Effector memory CD8-positive, alpha-beta T cell (primary cell): ENCODE data around the gene ESPN.
"Not testable (repeated sequence)": the region's sequence is repeated elsewhere in the genome, so short reads cannot be mapped to it uniquely, and the experiment has no call there.

Source experiments
- ATAC-seq: fragments of 150-1000 bp; cut with Tn5 transposase; replicated peaks from 2 replicates; pipeline ENCODE4 v1.10.0; 2021; ENCODE audit warnings: mild to moderate bottlenecking, moderate library complexity
- DNase-seq, 3 experiments: peaks; one replicate each; pipeline ENCODE4 v3.0.0; 2021
- H3K27ac Mint-ChIP-seq, 2 donors: one replicate each; pipeline ENCODE4 v1.8.0; 2022; ENCODE audit warnings: mild to moderate bottlenecking in 2 of 2, mixed read lengths in 2 of 2, moderate library complexity in 2 of 2
- H3K27me3 Mint-ChIP-seq, 2 donors: one replicate each; pipeline ENCODE4 v1.8.0; 2022; ENCODE audit warnings: mixed read lengths in 2 of 2
- H3K36me3 Mint-ChIP-seq: one replicate; pipeline ENCODE4 v1.8.0; 2022; ENCODE audit warnings: mild to moderate bottlenecking, moderate library complexity, mixed read lengths; ENCODE audit not compliant: insufficient read depth
- H3K4me1 Mint-ChIP-seq, 2 donors: one replicate each; pipeline ENCODE4 v1.8.0; 2022; ENCODE audit warnings: low read depth in 2 of 2, mixed read lengths in 2 of 2
- H3K4me3 Mint-ChIP-seq, 2 donors: one replicate each; pipeline ENCODE4 v1.8.0; 2022; ENCODE audit warnings: mild to moderate bottlenecking in 2 of 2, mixed read lengths in 2 of 2, moderate library complexity in 2 of 2
- H3K9me3 Mint-ChIP-seq, 2 donors: one replicate each; pipeline ENCODE4 v1.8.0; 2022; ENCODE audit warnings: mixed read lengths in 2 of 2

ESPN gene

DNA sequence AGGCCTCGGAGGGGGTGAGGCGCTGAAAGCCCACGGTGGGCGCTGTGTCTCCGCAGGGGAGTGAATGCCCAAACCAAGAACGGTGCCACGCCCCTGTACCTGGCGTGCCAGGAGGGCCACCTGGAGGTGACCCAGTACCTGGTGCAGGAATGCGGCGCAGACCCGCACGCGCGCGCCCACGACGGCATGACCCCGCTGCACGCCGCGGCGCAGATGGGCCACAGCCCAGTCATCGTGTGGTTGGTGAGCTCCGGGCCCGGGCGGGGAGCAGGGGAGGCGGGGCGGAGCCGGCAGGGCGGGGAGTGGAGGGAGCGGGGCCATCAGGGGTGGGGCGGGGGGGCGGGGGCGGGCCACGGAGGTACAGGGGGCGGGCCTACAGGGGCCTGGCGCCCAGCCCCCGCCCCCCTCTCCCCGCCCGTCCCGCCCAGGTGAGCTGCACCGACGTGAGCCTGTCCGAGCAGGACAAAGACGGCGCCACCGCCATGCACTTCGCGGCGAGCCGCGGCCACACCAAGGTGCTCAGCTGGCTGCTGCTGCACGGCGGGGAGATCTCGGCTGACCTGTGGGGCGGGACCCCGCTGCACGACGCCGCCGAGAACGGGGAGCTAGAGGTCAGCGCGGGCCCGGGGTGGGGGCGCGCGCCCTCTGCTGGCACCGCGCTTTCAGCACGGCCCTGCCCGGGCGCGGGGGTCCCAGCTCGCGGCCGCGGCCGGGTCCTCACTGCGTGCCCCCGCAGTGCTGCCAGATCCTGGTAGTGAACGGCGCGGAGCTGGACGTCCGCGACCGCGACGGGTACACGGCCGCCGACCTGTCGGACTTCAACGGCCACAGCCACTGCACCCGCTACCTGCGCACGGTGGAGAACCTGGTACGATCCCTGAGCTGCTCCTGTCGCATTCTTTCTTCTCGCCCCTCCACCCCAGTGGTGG lies 15.9 kb downstream of the ESPN start:
- Mint-ChIP-seq H3K4me3 (peak overlapping the region; percentile 58 to 68), H3K36me3 (no peaks in the 10 kb centered on the region), H3K4me1 (peaks cover 16 to 18% of the 10 kb centered on the region in 2 donors), H3K27ac (no peak overlapping the region), H3K27me3 (peaks cover 35 to 56% of the 10 kb centered on the region in 2 donors), H3K9me3 (no peaks in the 10 kb centered on the region)
- DNase-seq (peak; percentile 58 to 71 (median 70)), ATAC-seq (peak; percentile 94)

DNA sequence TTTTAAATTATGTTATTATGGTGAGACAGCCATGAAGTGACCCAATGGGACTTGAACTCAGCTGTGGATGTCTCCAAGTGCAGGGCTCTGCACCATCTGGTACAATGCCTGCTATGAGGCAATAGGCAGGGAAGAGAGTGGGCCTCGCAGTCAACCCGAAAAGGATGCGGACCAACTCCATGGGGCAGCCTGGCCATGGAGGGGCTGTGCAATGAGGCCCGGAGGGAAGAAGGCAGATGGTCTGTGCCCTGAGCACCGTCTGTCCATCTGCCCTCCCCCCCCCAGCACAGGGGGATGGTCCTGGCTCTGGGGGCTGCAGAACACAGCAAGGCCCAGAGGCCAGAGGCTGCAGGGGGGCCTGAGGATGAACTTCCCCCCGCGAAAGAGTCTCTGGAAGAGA lies 17.0 kb downstream of the ESPN start:
- Mint-ChIP-seq H3K27ac (no peak overlapping the region), H3K4me1 (peaks cover 18 to 21% of the 10 kb centered on the region in 2 donors), H3K27me3 (peaks cover 45 to 67% of the 10 kb centered on the region in 2 donors), H3K4me3 (peak overlapping the region; percentile 35 to 55), H3K36me3 (peaks cover 3% of the 10 kb centered on the region), H3K9me3 (no peaks in the 10 kb centered on the region)
- no peak for DNase-seq
- ATAC-seq: no peak

DNA sequence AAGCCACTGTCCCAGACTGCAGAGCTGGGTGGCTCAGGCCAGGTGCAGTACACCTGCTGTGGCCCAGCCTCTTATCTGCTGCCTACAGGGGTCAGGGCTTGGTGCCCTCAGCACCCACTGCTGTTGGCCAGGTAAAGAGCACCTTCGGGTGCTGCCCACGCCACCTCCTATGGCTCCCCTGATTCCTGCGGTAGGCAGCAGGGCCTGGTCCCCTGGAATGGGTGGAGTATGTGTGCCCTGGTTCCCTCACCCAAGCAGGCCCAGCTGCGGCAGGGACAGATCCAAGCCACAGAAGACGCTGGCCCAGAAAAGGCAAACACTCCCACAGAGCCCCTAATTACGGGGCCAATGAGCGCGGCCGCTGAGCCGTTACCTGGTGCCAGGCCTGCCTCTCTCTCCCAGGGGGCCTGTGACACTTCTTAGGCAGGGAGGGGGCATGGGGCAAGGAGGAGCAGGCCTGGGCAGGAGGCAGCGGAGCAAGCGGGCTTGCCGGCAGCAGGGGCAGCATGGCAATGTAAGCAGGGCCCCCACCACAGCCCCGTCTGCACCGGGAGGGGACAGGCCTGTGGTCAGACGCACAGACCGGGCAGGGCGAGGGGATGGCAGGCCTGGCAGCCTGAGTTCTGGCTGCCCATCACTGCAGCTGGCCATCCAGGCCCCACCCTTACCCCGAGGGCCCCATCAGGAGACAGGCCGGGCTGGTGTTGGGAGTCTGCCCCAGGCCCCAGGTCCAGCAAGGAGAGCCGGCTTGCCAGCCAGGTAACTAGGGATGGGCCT lies 19.0 kb downstream of the ESPN start:
- no peak overlapping the region for H3K4me3 Mint-ChIP-seq
- H3K27ac Mint-ChIP-seq: no peak overlapping the region
- DNase-seq (no peak), ATAC-seq (no peak)
- no peaks in the 10 kb centered on the region for H3K9me3 Mint-ChIP-seq
- H3K4me1 Mint-ChIP-seq: peaks cover 10 to 21% of the 10 kb centered on the region in 2 donors
- peaks cover 36 to 64% of the 10 kb centered on the region in 2 donors for H3K27me3 Mint-ChIP-seq
- H3K36me3 Mint-ChIP-seq: peaks cover 3% of the 10 kb centered on the region

DNA sequence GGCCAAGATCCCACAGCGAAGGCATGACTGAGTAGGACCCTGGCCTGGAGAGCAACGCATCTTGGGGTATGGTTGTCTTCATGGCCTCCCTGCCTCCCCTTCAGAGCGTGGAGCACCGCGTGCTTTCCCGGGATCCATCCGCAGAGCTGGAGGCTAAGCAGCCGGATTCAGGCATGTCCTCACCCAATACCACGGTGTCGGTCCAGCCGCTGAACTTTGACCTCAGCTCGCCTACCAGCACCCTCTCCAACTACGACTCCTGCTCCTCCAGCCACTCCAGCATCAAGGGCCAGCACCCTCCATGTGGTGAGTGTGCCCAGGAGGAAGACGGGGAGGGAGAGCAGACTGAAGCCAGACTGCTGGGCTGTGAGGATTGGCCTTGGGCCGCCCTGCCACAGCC lies 19.8 kb downstream of the ESPN start:
- peaks cover 38 to 67% of the 10 kb centered on the region in 2 donors for H3K27me3 Mint-ChIP-seq
- ATAC-seq (no peak), DNase-seq (no peak)
- no peak overlapping the region for H3K4me3 Mint-ChIP-seq
- no peak overlapping the region for H3K27ac Mint-ChIP-seq
- peaks cover 14 to 24% of the 10 kb centered on the region in 2 donors for H3K4me1 Mint-ChIP-seq
- H3K9me3 Mint-ChIP-seq: no peaks in the 10 kb centered on the region
- H3K36me3 Mint-ChIP-seq: peaks cover 5% of the 10 kb centered on the region

DNA sequence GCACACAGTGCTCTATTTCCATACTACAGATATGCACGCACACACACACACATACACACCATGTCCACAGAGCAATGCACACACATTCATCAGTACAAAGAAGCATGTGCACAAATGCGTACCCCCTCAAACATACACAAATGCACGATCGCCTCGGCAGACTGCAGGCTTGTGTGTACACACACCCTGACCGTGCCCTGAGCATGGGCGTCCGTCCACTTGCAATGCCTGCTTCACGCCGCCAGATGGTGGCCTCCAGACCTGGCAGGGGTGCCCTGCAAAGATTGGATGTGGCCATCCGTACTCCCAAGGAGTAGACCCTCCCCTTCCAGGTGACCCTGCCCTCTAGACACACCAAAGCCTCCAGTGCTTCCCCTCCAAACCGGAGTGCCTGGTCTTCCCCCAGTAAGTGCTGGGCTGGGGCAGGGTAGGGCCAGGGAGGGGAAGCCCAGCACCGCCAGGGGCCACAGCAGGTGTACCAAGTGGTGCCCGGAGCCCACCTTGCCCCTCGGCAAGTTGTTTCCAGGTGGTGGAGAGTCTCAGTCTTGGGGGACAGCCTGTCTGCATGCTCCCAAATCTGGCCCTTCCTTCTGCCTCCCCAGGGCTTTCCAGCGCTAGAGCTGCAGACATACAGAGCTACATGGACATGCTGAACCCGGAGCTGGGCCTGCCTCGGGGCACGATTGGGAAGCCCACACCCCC lies 20.6 kb downstream of the ESPN start:
- Mint-ChIP-seq H3K4me3 (no peak overlapping the region), H3K27me3 (peaks cover 43 to 70% of the 10 kb centered on the region in 2 donors), H3K27ac (no peak overlapping the region), H3K36me3 (peaks cover 5% of the 10 kb centered on the region), H3K9me3 (no peaks in the 10 kb centered on the region), H3K4me1 (peaks cover 14 to 27% of the 10 kb centered on the region in 2 donors)
- DNase-seq: no peak
- no peak for ATAC-seq

DNA sequence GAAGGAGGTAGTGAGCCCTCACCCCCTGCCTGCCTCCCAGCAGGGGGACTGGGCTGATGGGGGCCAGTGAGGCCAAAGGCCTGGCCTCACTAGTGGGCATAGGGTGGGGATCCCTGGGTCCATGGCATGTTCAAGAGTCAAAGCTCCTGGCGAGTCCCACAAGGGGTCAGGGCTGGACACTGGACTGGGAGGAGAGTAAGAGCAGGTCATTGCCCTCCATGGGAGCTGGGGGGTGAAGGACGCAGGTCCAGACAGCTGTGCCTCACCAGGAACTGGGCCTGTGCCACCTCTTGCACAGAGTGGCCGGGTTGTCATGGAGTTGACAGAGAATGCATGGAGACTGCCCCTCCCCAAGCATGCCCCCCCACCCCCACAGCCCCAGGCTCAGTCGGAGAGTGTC lies 21.4 kb downstream of the ESPN start:
- not testable (repeated sequence) for ATAC-seq, H3K36me3 Mint-ChIP-seq, DNase-seq, H3K9me3 Mint-ChIP-seq, H3K27ac Mint-ChIP-seq
- peak overlapping the region; percentile 58 to 69 for H3K4me3 Mint-ChIP-seq
- peaks cover 14 to 28% of the 10 kb centered on the region in 2 donors for H3K4me1 Mint-ChIP-seq
- H3K27me3 Mint-ChIP-seq: peaks cover 49 to 76% of the 10 kb centered on the region in 2 donors

DNA sequence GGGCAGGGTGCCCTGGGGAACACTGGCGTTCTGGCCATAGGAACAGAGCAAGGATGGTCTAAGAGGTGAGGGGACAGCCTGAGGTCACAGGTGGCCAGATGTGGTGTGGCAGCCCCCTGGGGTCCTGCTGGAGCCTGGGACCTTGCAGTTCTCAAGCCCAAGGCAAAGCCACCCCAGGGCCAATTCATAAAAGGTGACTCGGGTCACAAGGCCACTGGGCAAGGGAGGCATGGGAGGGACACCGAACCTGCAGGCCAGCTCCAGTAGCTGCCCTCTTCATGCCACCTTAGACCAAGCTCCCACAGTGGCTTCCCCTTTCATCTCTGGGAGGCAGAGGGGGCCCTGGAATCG lies 22.1 kb downstream of the ESPN start:
- no peaks in the 10 kb centered on the region for H3K9me3 Mint-ChIP-seq
- peaks cover 14 to 26% of the 10 kb centered on the region in 2 donors for H3K4me1 Mint-ChIP-seq
- H3K36me3 Mint-ChIP-seq: peaks cover 5% of the 10 kb centered on the region
- peaks cover 45 to 74% of the 10 kb centered on the region in 2 donors for H3K27me3 Mint-ChIP-seq
- no peak overlapping the region for H3K27ac Mint-ChIP-seq
- ATAC-seq (no peak), DNase-seq (no peak)
- H3K4me3 Mint-ChIP-seq: peak overlapping the region; percentile 58 to 69

DNA sequence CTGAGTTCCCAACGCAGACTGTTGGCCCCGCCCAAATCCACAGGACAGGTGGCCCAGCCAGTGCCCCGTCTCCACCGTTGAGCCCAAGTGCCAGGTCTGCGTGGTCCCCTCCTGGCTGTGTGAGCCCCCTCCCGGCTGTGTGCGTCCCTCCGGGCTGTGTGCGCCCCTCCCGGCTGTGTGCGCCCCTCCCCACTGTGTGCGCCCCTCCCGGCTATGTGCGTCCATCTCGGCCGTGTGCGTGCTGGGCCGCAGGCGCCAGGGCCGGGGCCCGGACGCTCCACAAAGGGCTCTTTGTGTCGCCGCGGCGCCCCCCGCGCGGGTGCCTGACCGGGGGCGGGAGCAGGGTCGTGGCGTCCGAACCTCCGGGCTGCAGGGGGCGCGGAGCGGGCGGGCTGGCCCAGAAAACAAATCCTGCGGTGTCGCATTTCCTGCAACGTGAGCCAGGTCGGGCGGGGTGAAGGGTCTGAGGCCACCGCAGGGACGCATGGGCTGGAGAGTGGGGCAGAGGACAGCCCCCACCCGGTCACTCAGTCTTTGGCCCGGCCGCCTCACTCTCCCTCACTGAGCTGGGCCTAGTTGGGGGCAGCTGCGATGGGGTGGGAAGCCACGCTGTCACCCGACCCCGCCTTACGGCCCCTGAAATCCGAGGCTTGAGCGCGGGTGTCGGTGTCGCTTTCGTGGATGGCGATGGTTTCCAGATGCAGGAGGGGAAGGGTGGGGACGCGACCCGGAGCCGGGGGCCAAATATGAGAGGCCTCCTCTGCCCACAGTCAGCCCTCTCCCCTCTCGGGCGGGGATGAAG lies 22.6 kb downstream of the ESPN start:
- DNase-seq (no peak), ATAC-seq (peak; percentile 11)
- peak overlapping the region; percentile 62 to 69 for H3K4me3 Mint-ChIP-seq

DNA sequence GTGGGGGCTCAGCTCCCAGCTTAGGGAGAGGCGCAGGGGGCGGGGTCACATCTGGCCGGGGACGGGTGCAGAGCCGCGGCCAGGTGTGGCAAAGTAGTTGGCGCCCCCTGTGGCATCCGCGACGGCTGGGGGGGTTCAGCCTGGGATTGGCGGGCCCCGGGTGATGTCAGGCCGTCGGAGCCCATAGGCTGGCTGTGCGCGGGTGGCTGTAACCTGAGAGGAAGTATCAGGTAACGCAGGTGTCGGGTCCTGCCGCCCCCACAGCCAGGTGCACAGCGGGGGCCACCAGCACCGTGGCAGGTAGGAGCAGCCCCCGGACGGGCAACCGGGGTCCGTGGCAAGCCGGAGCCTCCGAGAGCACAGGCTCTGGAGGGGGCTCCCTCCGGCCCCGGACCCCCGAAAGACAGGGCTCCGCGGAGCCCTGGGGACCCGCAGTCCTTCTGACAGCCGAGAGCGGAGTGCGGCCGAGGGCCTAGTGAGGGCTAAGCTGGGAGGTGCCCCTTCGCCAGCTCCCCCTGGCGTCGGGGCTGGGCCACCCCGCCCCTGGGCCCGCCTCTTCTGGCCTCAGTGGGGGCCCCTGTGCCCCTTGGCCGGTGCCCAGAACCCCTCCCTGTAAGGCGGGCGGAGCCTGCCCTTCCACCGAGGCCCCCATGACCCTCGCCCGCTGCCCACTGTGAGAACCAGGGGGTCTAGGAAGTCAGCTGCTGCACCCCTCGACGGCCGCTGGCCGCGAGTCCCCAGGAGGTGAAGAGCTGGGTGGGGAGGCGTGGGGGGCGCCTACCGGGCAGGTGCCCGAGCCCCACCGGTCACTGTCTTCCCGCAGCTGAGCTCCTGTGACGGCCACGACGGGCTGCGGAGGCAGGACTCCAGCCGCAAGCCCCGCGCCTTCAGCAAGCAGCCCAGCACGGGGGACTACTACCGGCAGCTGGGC lies 23.5 kb downstream of the ESPN start:
- Mint-ChIP-seq H3K4me3 (peak overlapping the region; percentile 62 to 69), H3K4me1 (peaks cover 16 to 28% of the 10 kb centered on the region in 2 donors), H3K36me3 (peaks cover 5% of the 10 kb centered on the region), H3K9me3 (no peaks in the 10 kb centered on the region), H3K27me3 (peaks cover 47 to 76% of the 10 kb centered on the region in 2 donors), H3K27ac (no peak overlapping the region)
- peak in 2 of 3 experiments; percentile 40 to 45 for DNase-seq
- peak; percentile 67 for ATAC-seq

More for the DNA sequence above, 22.6 kb downstream of the ESPN start:
- Mint-ChIP-seq H3K36me3 (peaks cover 5% of the 10 kb centered on the region), H3K27ac (no peak overlapping the region), H3K9me3 (no peaks in the 10 kb centered on the region), H3K4me1 (peaks cover 14 to 26% of the 10 kb centered on the region in 2 donors), H3K27me3 (peaks cover 43 to 69% of the 10 kb centered on the region in 2 donors)

DNA sequence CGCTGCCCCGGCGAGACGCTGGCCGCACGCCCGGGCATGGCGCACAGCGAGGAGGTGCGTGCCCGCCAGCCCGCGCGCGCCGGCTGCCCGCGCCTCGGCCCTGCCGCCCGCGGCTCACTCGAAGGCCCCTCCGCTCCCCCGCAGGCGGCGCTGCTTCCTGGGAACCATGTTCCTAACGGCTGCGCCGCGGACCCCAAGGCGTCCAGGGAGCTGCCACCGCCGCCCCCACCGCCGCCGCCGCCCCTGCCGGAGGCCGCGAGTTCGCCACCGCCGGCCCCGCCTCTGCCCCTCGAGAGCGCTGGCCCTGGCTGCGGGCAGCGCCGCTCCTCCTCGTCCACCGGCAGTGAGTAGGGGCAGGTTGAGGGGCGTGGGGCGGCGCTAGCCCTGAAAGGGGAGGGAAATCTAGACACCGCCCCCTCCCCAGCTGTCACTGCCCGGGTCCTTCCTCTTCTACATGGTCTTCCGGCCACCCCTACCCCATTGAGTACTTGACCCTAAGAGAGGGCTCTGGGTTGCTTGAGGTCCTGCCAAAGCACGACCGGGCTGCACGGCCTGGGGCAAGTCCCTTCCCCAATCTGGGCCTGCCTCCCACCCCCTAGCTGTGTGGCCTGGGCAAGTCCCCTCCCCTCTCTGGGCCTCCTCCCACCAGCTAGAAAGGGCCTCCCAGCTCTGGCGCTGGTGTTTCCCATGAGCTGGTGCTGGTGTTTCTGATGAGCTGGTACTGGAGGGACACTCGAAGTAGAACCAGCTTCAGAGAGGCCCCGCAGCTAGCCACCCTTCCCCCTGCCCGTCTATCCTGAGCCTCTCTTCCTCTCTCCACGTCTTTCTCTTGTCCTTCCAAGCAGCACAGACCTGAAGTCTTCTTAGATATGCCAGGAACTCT lies 24.4 kb downstream of the ESPN start:
- Mint-ChIP-seq H3K27me3 (peaks cover 55 to 81% of the 10 kb centered on the region in 2 donors), H3K36me3 (peaks cover 5% of the 10 kb centered on the region), H3K9me3 (no peaks in the 10 kb centered on the region), H3K27ac (peak overlapping the region; percentile 4 to 71), H3K4me1 (peaks cover 21 to 31% of the 10 kb centered on the region in 2 donors), H3K4me3 (peak overlapping the region; percentile 70 to 77)
- DNase-seq: no peak
- peak; percentile 54 for ATAC-seq

DNA sequence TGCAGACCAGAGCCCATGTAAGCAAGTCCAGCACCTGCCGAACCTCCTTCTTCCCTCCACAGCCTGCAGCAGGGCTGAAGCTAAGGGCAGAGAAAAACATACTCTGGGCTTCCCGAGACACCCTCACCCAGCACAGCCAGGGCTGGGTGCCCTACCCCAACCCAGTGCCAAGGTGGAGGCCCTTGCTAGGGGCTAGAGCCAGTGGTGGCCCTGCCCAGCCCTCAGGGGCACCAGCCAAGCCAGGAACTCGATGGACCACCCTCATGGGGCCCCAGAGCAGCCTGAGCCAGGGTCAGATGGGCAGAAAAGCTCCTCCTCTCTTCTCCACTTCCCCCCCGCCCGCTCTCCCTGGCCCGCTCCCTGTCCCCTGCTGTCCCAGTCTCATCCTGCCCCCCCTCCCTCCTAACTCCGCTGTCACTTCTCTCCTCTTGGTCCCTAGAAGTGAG lies 25.5 kb downstream of the ESPN start:
- H3K4me3 Mint-ChIP-seq: peak overlapping the region in 1 of 2 donors; percentile 77
- H3K36me3 Mint-ChIP-seq: peaks cover 5% of the 10 kb centered on the region
- H3K27me3 Mint-ChIP-seq: peaks cover 50 to 72% of the 10 kb centered on the region in 2 donors
- peaks cover 18 to 30% of the 10 kb centered on the region in 2 donors for H3K4me1 Mint-ChIP-seq
- H3K27ac Mint-ChIP-seq: no peak overlapping the region
- H3K9me3 Mint-ChIP-seq: no peaks in the 10 kb centered on the region
- no peak for DNase-seq
- ATAC-seq: no peak
